Measurements from ENCODE around the gene ASCC1. TPM values are rescaled to one million over a fixed set of nuclear protein-coding genes. Genes with fewer than 3 reads are reported as not detected.

Gene ASCC1
- total and polyA plus RNA-seq, 2 experiments from 2014 or later, result 13.7 to 37.2 TPM

- H2AFZ ChIP-seq, result no peak overlapping the region
- H3K79me2 ChIP-seq (replicated peaks; ENCODE audit: insufficient read depth), result no peaks in the 10 kb centered on the region
- H3K27me3 Mint-ChIP-seq (ENCODE audit: insufficient read depth, low read depth, poor library complexity), result peaks cover 24% of the 10 kb centered on the region
- H3K4me1 ChIP-seq (ENCODE audit: insufficient read depth), result no peaks in the 10 kb centered on the region
- DNase-seq (ENCODE audit: low spot score), result no peak
- no peaks in the 10 kb centered on the region; the same call in 1 of the 2 replicates for H3K36me3 ChIP-seq (ENCODE audit: insufficient read depth)
- peaks cover 8% of the 10 kb centered on the region; the same call in 2 of the 3 replicates for H3K4me1 Mint-ChIP-seq
- no peaks in the 10 kb centered on the region for H3K36me3 Mint-ChIP-seq (ENCODE audit: low read depth)
- H3K9me3 Mint-ChIP-seq, result no peaks in the 10 kb centered on the region
- ATAC-seq, result no peak
- no peak overlapping the region for H3K4me3 ChIP-seq
- TF ChIP-seq CREB1 (CRISPR knock-in tag; IDR thresholded peaks at IDR 0.05; ENCODE audit: low read depth), result no peak
- no peak for TF ChIP-seq ZNF462 (CRISPR knock-in tag; IDR thresholded peaks at IDR 0.05)
- no peak for TF ChIP-seq NANOG (IDR thresholded peaks at IDR 0.05; ENCODE audit: borderline replicate concordance)
- no peak for TF ChIP-seq EZH2phosphoT487 (IDR thresholded peaks at IDR 0.05; ENCODE audit: unreplicated experiment)
- no peak for TF ChIP-seq POLR2AphosphoS5 (IDR thresholded peaks at IDR 0.05; ENCODE audit: low read depth)
- no peak for TF ChIP-seq STAT1 (IDR thresholded peaks at IDR 0.05; ENCODE audit: unreplicated experiment)
- no peak for TF ChIP-seq CTCF (conservative IDR thresholded peaks at IDR 0.05; ENCODE audit: low read depth in 2 of 2)
- TF ChIP-seq JUNB (IDR thresholded peaks at IDR 0.05; ENCODE audit: unreplicated experiment), result no peak
- TF ChIP-seq EZH2 (IDR thresholded peaks at IDR 0.05; ENCODE audit: low read depth, unreplicated experiment), result no peak
- TF ChIP-seq ETS1 (IDR thresholded peaks at IDR 0.05), result no peak
- no peak for TF ChIP-seq ZNF114 (CRISPR knock-in tag; IDR thresholded peaks at IDR 0.05)
- no peak for TF ChIP-seq REST (IDR thresholded peaks at IDR 0.05; ENCODE audit: unreplicated experiment)
- TF ChIP-seq ZNF331 (CRISPR knock-in tag; IDR thresholded peaks at IDR 0.05; ENCODE audit: low read depth), result no peak
- no peak overlapping the region for H3K4me3 Mint-ChIP-seq
- no peaks in the 10 kb centered on the region for H3K9me2 ChIP-seq (ENCODE audit: insufficient read depth)
- H3F3A ChIP-seq (replicated peaks; ENCODE audit: low read depth), result no peaks in the 10 kb centered on the region
- no peak overlapping the region for H3K27ac ChIP-seq (ENCODE audit: low read depth)
- H4K20me1 ChIP-seq (replicated peaks; ENCODE audit: insufficient read depth), result no peaks in the 10 kb centered on the region
- no peak overlapping the region for H3K27ac Mint-ChIP-seq
- no peaks in the 10 kb centered on the region for H3K27me3 ChIP-seq (ENCODE audit: insufficient read depth)
- H3K4me2 ChIP-seq, result no peak overlapping the region
Measured at GRCh38 chr10:72072046-72072445, 144.0 kb downstream of the ASCC1 start.

Measured in GM23338 (cell line).